ENCODE measurements around the gene REEP3.
"Not testable (repeated sequence)": the region's sequence is repeated elsewhere in the genome, so short reads cannot be mapped to it uniquely, and the experiment has no call there.

The REEP3 gene

DNA sequence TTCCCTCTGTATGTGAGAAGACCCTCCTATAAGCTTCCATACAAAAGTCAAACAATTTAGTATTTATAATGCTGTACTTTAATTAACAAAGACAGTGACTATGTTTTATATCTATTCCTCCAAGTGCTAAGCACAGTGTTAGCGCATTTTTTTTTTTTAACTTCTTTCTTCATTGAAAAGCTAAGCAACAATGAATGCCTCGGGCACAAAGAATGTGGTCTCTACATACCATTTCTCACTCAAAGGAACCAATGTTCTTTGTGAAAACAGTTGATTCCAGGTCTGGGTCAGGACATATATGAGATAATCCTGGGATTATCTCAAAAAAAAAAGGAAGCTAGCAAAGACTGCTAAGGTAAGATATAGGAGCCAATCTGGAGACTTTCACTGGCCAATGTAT, 26.2 kb upstream of the REEP3 start:
- no peak for DNase-seq
- Histone ChIP-seq H3K4me1 (no peaks in the 10 kb centered on the region), H3K27me3 (no peaks in the 10 kb centered on the region), H3K4me3 (ENCODE audit: low read depth, low read length) (no peak overlapping the region), H3K9me3 (no peaks in the 10 kb centered on the region), H3K36me3 (no peaks in the 10 kb centered on the region)
- TF ChIP-seq, protein P1, sequence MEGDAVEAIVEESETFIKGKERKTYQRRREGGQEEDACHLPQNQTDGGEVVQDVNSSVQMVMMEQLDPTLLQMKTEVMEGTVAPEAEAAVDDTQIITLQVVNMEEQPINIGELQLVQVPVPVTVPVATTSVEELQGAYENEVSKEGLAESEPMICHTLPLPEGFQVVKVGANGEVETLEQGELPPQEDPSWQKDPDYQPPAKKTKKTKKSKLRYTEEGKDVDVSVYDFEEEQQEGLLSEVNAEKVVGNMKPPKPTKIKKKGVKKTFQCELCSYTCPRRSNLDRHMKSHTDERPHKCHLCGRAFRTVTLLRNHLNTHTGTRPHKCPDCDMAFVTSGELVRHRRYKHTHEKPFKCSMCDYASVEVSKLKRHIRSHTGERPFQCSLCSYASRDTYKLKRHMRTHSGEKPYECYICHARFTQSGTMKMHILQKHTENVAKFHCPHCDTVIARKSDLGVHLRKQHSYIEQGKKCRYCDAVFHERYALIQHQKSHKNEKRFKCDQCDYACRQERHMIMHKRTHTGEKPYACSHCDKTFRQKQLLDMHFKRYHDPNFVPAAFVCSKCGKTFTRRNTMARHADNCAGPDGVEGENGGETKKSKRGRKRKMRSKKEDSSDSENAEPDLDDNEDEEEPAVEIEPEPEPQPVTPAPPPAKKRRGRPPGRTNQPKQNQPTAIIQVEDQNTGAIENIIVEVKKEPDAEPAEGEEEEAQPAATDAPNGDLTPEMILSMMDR (IDR thresholded peaks at IDR 0.05; ENCODE audit: low read depth, low read length): no peak

DNA sequence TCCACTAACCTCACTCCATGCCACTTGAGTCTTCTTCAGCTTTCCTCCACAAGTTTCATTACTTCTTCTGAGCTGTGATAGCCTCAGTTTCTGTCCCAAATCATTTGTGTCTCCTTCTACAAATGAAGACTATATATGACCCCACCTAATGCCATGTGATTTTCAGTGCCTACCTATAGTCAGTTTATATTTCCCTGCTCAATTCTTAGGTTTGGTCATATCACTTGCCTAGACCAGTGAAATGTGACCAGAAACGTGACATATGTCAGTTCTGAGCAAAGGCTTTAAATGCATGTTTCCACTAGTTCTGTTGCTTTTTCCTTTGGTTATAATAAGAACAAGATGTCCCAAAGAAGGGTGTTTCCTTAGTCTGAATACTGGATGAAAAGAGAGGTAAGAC, 24.6 kb upstream of the REEP3 start:
- Histone ChIP-seq H3K27me3 (no peaks in the 10 kb centered on the region), H3K9me3 (no peaks in the 10 kb centered on the region), H3K4me1 (no peaks in the 10 kb centered on the region), H3K4me3 (ENCODE audit: low read depth, low read length) (no peak overlapping the region), H3K36me3 (no peaks in the 10 kb centered on the region)
- DNase-seq: no peak
- TF ChIP-seq, protein P1 (IDR thresholded peaks at IDR 0.05; ENCODE audit: low read depth, low read length): no peak

DNA sequence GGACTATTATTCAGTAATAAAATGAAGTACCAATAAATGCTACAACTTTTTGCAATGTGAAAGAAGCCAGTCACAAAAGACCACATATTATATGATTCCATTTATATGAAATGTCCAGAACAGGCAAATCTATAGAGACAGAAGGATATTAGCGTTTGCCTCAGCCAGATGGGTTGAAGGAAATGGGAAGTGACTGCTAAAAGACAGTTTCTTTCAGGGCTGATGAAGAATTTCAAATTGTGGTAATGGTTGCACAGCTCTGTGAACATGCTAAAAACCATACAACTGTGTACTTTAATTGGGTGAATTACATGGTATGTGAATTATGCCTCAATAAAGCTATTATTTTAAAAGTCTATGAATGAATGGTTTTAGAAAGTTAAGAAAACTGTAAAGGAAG, 23.9 kb upstream of the REEP3 start:
- DNase-seq: no peak
- Histone ChIP-seq H3K4me3 (ENCODE audit: low read depth, low read length) (no peak overlapping the region), H3K4me1 (no peaks in the 10 kb centered on the region), H3K36me3 (no peaks in the 10 kb centered on the region), H3K9me3 (no peaks in the 10 kb centered on the region), H3K27me3 (no peaks in the 10 kb centered on the region)
- TF ChIP-seq, protein P1 (IDR thresholded peaks at IDR 0.05; ENCODE audit: low read depth, low read length): no peak

DNA sequence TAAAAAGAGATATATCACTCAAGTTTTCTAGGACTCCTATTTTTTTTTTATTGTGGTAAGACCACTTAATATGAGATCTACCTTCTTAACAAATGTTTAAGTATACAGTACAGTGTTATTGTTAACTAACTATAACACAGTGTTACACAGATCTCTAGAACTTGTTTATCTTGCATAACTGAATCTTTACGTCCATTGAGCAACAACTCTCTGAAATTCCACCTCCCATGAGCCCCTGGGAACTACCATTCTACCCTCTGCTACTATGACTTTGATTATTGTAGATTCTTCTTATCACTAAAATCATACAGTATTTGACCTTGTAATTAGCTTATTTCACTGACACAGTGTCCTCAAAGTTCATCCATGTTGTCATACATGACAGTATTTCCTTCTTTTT, 22.5 kb upstream of the REEP3 start:
- Histone ChIP-seq H3K4me1 (no peaks in the 10 kb centered on the region), H3K36me3 (no peaks in the 10 kb centered on the region), H3K27me3 (no peaks in the 10 kb centered on the region), H3K9me3 (no peaks in the 10 kb centered on the region), H3K4me3 (ENCODE audit: low read depth, low read length) (no peak overlapping the region)
- TF ChIP-seq, protein P1 (IDR thresholded peaks at IDR 0.05; ENCODE audit: low read depth, low read length): no peak
- no peak for DNase-seq

DNA sequence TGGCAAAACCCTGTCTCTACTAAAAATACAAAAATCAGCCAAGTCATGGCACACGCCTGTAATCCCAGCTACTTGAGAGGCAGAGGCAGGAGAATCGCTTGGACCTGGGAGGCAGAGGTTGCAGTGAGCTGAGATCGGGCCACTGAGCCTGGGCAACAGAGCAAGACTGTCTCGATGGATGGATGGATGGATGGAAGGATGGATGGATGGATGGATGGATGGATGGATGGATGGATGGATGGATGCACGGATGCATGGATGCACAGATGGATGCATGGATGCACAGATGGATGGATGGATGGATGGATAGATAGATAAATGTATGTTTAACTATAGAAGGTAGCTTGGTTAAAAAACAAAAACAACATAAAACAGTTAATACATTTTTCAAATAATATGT, 20.6 kb upstream of the REEP3 start:
- not testable (repeated sequence) for DNase-seq; H3K4me1 ChIP-seq; H3K9me3 ChIP-seq; H3K4me3 ChIP-seq (ENCODE audit: low read depth, low read length); H3K27me3 ChIP-seq; H3K36me3 ChIP-seq

DNA sequence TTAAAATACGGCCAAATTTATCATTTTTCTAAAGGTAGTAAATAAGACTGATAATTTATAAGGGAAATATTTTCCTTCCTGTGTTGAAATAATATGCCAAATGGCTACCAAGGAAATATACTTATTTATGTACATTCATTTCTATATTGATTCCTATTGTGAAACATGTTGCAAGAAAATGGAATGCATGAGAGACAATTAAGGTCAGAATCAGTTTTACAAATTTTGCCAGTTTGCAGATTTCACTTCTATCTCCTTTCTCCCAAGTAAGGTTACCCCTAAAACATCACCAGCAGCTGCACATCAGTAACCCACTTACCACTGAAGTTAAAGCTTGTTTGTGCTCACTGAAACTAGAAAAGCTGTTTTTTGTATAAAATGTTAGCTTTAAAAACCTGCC, 19.2 kb upstream of the REEP3 start:
- Histone ChIP-seq H3K4me3 (ENCODE audit: low read depth, low read length) (no peak overlapping the region), H3K4me1 (no peaks in the 10 kb centered on the region), H3K27me3 (no peaks in the 10 kb centered on the region)

More for the DNA sequence above, 19.2 kb upstream of the REEP3 start:
- TF ChIP-seq, protein P1 (IDR thresholded peaks at IDR 0.05; ENCODE audit: low read depth, low read length): no peak
- Histone ChIP-seq H3K9me3 (no peaks in the 10 kb centered on the region), H3K36me3 (no peaks in the 10 kb centered on the region)
- no peak for DNase-seq

Measured in BE2C (cell line).